Measurements from ENCODE around the gene FGD4.

The FGD4 gene

DNA sequence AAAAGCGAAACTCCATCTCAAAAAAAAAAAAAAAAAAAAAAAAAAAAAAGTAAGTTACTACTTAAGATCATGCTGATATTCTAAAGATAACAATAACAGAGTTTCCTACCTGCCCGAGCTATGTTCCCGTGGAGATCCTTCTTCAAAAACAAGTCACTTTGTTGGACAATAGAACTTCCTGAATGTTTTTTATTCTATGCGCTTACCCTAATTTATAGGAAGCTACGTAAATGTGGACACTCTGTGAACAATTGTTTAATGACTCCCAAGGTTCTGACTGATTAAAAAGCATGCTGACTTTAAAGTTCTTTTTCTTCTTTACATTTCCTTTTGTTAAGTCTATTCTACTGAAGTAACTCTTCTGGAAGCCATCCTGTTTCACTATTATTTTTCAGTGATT, 52.5 kb downstream of the FGD4 start:
- TF ChIP-seq, protein P1, sequence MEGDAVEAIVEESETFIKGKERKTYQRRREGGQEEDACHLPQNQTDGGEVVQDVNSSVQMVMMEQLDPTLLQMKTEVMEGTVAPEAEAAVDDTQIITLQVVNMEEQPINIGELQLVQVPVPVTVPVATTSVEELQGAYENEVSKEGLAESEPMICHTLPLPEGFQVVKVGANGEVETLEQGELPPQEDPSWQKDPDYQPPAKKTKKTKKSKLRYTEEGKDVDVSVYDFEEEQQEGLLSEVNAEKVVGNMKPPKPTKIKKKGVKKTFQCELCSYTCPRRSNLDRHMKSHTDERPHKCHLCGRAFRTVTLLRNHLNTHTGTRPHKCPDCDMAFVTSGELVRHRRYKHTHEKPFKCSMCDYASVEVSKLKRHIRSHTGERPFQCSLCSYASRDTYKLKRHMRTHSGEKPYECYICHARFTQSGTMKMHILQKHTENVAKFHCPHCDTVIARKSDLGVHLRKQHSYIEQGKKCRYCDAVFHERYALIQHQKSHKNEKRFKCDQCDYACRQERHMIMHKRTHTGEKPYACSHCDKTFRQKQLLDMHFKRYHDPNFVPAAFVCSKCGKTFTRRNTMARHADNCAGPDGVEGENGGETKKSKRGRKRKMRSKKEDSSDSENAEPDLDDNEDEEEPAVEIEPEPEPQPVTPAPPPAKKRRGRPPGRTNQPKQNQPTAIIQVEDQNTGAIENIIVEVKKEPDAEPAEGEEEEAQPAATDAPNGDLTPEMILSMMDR (IDR thresholded peaks at IDR 0.05; ENCODE audit: insufficient read depth, low read length, missing control alignments): no peak
- ChIA-PET CTCF (interaction anchor here (1.1 to 6.8 kb wide), 3 partner anchors 87 to 303 kb away, joined by 4 to 98 read pairs (median 12); no protein-coding TSS in a partner anchor), POLR2A (no interaction called here)
- H3K4me3 ChIP-seq (ENCODE audit: low read depth, low read length): no peak overlapping the region
- DNase-seq (ENCODE audit: low read depth, low spot score): no peak

DNA sequence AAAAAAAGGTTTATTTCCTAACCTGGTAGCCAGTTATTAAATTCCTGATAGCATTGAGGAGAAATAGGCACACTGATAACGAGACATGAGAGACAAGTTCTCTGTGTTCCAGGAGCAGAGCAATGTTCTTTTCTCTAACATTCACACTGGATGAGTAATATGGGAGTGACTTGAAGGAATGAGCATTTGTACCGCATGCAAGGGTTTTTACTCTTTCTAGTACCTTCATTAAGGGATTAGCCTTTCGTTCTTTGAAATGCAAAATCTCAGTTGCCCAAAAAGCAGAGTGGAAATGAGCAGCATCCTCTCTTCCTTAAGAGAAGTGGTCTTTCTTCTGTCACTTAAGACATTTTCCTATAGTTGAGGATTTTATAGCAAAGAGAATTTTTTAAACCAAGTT, 54.7 kb downstream of the FGD4 start:
- POLR2A ChIA-PET: no interaction called here
- CTCF ChIA-PET: interaction anchor here (0.8 to 6.8 kb wide), 9 partner anchors 9 to 301 kb away, joined by 3 to 98 read pairs (median 5); no protein-coding TSS in a partner anchor
- no peak for DNase-seq (ENCODE audit: low read depth, low spot score)
- TF ChIP-seq, protein P1 (IDR thresholded peaks at IDR 0.05; ENCODE audit: insufficient read depth, low read length, missing control alignments): no peak
- no peak overlapping the region for H3K4me3 ChIP-seq (ENCODE audit: low read depth, low read length)

DNA sequence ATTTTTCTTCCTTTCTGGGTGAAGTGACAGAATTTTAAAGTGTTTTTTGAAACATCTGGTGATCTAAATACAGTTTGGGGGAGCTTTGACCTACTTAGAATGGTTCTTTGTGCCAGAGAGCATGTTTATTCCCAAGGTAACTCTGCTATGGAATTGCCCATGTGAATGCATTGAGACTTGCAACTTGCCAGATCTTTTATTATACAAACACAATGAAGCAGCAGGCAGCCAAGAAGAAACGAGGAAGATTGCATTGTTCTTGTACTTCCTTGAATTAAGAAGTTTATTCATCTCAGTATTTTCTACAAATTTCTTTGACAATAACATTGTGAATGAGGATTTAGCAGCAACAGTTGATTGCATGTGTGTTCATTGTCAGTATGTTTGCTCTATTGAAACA, 55.5 kb downstream of the FGD4 start:
- TF ChIP-seq, protein P1 (IDR thresholded peaks at IDR 0.05; ENCODE audit: insufficient read depth, low read length, missing control alignments): no peak
- ChIA-PET POLR2A (no interaction called here), CTCF (interaction anchor here (0.6 to 6.8 kb wide), 20 partner anchors 8 to 300 kb away, joined by 3 to 98 read pairs (median 4); no protein-coding TSS in a partner anchor)
- no peak for DNase-seq (ENCODE audit: low read depth, low spot score)
- no peak overlapping the region for H3K4me3 ChIP-seq (ENCODE audit: low read depth, low read length)

DNA sequence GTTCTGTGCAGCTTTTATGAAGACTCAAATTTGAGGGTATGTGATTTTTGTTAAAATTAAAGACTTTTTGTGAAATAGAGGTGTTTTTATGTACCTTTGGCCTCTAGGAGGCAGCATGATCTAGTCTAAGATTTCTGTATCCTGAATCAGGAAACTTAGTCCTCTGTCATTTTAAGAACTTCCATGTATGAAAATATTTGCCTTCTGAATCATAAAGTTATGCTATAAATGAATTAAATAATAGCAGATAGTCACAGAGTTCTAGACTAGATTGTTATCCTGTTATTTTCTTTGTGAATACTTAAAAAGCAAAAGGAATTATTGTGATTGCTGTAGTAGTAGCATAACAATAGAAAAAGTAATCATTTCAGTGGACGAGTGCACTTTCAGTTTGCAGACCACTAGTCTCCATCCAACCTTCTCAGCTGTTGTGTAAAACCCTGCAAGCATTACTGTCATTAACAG, 56.3 kb downstream of the FGD4 start:
- peak; percentile 52 for DNase-seq (ENCODE audit: low read depth, low spot score)
- TF ChIP-seq, protein P1 (IDR thresholded peaks at IDR 0.05; ENCODE audit: insufficient read depth, low read length, missing control alignments): peak; percentile 26
- ChIA-PET POLR2A (interaction anchor here (1.3 kb wide), 1 partner anchor 300 kb away, joined by 4 read pairs; the partner anchor contains the start of gene YARS2), CTCF (interaction anchor here (0.6 to 6.8 kb wide), 27 partner anchors 9 to 802 kb away, joined by 3 to 98 read pairs (median 4); partner anchors contain the start of gene YARS2)
- peak overlapping the region; percentile 45 for H3K4me3 ChIP-seq (ENCODE audit: low read depth, low read length)

DNA sequence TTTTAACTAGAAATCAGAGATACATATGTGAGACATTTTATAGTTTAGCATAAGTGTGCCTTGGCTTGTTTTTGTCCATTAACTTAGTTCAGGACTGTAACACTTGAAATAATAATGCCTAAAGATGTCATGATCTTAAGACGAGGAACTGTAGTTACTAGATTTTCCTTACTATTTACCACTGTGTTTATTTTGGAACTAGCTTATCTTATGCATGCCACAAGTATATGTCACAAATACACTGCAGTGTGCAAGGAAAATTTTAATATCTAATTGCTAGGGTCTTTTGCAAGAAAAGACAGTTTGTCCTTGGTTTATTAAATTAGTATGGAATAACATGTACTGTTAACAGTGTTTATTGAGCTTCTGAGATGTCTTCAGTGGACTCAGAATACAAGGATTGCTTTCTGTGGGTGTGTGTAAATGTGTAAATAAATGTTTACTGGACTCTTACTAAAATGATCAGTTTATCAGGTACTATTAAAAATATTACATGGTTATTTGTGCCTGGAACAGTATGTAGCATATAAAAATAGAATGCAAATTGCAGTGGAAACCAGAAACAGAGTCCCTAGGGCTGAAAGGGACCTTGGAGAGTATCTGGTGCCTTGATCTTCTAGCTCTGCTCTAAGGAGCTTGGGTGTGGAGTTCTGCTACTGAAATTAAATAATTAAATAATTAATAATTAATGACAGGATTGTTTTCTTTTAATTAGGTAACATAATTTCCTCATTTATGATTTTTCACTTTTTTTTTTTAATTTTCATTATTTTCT, 58.1 kb downstream of the FGD4 start:
- POLR2A ChIA-PET: interaction anchor here (0.5 kb wide), 1 partner anchor 215 kb away, joined by 3 read pairs; no protein-coding TSS in a partner anchor
- CTCF ChIA-PET: interaction anchor here (0.6 to 6.8 kb wide), 9 partner anchors 11 to 809 kb away, joined by 3 to 98 read pairs (median 9); partner anchors contain the start of gene YARS2
- H3K4me3 ChIP-seq (ENCODE audit: low read depth, low read length): no peak overlapping the region
- no peak for DNase-seq (ENCODE audit: low read depth, low spot score)
- TF ChIP-seq, protein P1 (IDR thresholded peaks at IDR 0.05; ENCODE audit: insufficient read depth, low read length, missing control alignments): no peak

DNA sequence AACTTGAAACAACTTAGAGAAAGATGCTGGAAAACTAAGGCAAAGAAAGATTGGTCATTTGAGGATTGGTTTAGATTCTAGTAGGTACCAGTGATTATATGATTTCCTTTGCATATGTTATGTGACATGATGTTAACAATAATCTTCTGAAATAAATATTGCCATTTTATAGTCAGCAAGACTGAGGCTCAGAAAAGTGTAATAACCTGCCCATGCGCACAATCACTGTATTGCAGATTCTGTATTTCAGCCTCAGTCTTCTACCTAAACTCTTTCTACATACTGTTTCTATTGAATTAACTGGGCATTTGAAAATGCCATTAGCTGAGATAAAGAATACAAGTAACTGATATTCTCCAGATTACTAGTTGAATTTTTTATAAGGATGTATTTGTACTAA, 61.3 kb downstream of the FGD4 start:
- ChIA-PET POLR2A (no interaction called here), CTCF (interaction anchor here (0.9 to 1.9 kb wide), 3 partner anchors 197 to 212 kb away, joined by 3 to 5 read pairs (median 4); no protein-coding TSS in a partner anchor)
- H3K4me3 ChIP-seq (ENCODE audit: low read depth, low read length): no peak overlapping the region
- TF ChIP-seq, protein P1 (IDR thresholded peaks at IDR 0.05; ENCODE audit: insufficient read depth, low read length, missing control alignments): no peak
- DNase-seq (ENCODE audit: low read depth, low spot score): no peak
